HepG2 (cell line): ENCODE measurements around the gene MRPL10. TPM values are rescaled to one million over a fixed set of nuclear protein-coding genes. Genes with fewer than 3 reads are reported as not detected.
A peak's percentile ranks its signal among the peaks of the same experiment; 100 is the strongest.

Experiments
- ARNT ChIP-seq: fragments of 450-650 bp; IDR thresholded peaks from 2 replicates; pipeline ENCODE4 v1.6.1; 2017
- EHMT2 ChIP-seq: fragments of 200-600 bp; sonication (generic); IDR thresholded peaks from 2 replicates; pipeline ENCODE4 v1.7.0; 2017; ENCODE audit warnings: antibody characterized with exemption, low read depth, low read length, borderline replicate concordance
- ELF1 ChIP-seq: sonication (generic); formaldehyde crosslinking; IDR thresholded peaks from 2 replicates; pipeline ENCODE4 v1.4.0; 2020; ENCODE audit warnings: missing genetic modification reagents
- JARID2 ChIP-seq: sonication (generic); formaldehyde crosslinking; IDR thresholded peaks from 2 replicates; pipeline ENCODE4 v1.8.1; 2023; ENCODE audit warnings: missing genetic modification reagents, inconsistent platforms; ENCODE audit not compliant: insufficient replicate concordance
- TCF7 ChIP-seq: sonication (generic); IDR thresholded peaks from 2 replicates; pipeline ENCODE4 v1.6.1; 2016; ENCODE audit warnings: antibody characterized with exemption, low read depth
- ZNF20 ChIP-seq: sonication (generic); formaldehyde crosslinking; IDR thresholded peaks from 2 replicates; pipeline ENCODE4 v1.4.0; 2020; ENCODE audit warnings: mild to moderate bottlenecking, moderate library complexity, missing genetic modification reagents
- ZNF432 ChIP-seq: sonication (generic); formaldehyde crosslinking; IDR thresholded peaks from 2 replicates; pipeline ENCODE4 v1.5.0; 2020; ENCODE audit warnings: missing genetic modification reagents, mild to moderate bottlenecking, borderline replicate concordance
- ZNF615 ChIP-seq: sonication (generic); formaldehyde crosslinking; IDR thresholded peaks from 2 replicates; pipeline ENCODE4 v1.5.0; 2020; ENCODE audit warnings: mild to moderate bottlenecking, missing genetic modification reagents, borderline replicate concordance
- polyA plus RNA-seq, 8 experiments: library from polyadenylated mRNA; depleted of rRNA in 3 of 8; stranded (reverse) in 7 of 8; unstranded in 1 of 8; fragments of >200 nt; fragmentation: Illumina TruSeq in 4 of 8; extraction: Trizol in 4 of 8; gene quantifications; 2 replicates each; pipeline versions ENCODE4 v1.2.1 to v1.2.3, GENCODE V29; 2011 to 2016; ENCODE audit warnings: low read depth in 4 of 8, missing spikeins in 1 of 8, mixed read lengths in 1 of 8; ENCODE audit not compliant: insufficient read depth in 1 of 8
- total RNA-seq, 5 experiments: library from RNA; depleted of rRNA; stranded (reverse); fragments of >200 nt; fragmentation: Illumina TruSeq; extraction: Trizol; gene quantifications; 2 replicates each; pipeline ENCODE4 v1.2.3, GENCODE V29; 2016; ENCODE audit warnings: low read depth in 1 of 5
- TF ChIP-seq, protein P1 (sequence below), 2 experiments: fragments of 450-650 bp in 1 of 2; sonication (generic) in 1 of 2; formaldehyde crosslinking in 1 of 2; IDR thresholded peaks; 2 replicates each; pipeline versions ENCODE4 v1.6.1 to v1.8.0; 2016 to 2022; ENCODE audit warnings: antibody characterized with exemption in 1 of 2, mild to moderate bottlenecking in 1 of 2, missing genetic modification reagents in 1 of 2
- TF ChIP-seq, protein P2 (sequence below), 2 experiments: IDR thresholded peaks; 2 replicates each; pipeline ENCODE4 v1.6.1; 2011 to 2012; ENCODE audit warnings: low read length in 2 of 2, borderline replicate concordance in 1 of 2, low read depth in 1 of 2, mild to moderate bottlenecking in 1 of 2, moderate library complexity in 1 of 2

Gene MRPL10
- total and polyA plus RNA-seq, 2 of the 13 experiments (the other 11 are each of a cell fraction or from before 2014, with no cell fraction given): 56.7 to 149 TPM

DNA sequence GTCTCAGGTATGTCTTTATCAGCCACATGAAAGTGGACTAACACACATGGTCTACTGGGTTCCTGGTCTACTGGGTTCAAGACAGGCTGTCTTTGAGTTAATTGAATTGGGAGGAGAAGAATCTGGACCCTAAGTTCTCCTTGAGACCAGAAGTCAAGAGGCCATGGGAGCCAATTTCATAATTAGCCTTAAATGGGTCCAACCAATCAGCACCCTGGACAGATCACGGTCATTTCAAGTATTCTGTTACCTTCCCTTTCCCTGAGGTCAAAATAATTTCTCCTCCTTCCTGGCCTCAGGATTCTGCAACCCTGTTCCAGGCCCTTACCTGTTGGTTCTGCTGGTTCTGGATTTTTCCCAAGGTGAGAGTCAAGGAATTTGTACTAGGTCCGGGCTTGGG, 33.5 kb downstream of the MRPL10 start (continued):
- TF ChIP-seq, protein P1, sequence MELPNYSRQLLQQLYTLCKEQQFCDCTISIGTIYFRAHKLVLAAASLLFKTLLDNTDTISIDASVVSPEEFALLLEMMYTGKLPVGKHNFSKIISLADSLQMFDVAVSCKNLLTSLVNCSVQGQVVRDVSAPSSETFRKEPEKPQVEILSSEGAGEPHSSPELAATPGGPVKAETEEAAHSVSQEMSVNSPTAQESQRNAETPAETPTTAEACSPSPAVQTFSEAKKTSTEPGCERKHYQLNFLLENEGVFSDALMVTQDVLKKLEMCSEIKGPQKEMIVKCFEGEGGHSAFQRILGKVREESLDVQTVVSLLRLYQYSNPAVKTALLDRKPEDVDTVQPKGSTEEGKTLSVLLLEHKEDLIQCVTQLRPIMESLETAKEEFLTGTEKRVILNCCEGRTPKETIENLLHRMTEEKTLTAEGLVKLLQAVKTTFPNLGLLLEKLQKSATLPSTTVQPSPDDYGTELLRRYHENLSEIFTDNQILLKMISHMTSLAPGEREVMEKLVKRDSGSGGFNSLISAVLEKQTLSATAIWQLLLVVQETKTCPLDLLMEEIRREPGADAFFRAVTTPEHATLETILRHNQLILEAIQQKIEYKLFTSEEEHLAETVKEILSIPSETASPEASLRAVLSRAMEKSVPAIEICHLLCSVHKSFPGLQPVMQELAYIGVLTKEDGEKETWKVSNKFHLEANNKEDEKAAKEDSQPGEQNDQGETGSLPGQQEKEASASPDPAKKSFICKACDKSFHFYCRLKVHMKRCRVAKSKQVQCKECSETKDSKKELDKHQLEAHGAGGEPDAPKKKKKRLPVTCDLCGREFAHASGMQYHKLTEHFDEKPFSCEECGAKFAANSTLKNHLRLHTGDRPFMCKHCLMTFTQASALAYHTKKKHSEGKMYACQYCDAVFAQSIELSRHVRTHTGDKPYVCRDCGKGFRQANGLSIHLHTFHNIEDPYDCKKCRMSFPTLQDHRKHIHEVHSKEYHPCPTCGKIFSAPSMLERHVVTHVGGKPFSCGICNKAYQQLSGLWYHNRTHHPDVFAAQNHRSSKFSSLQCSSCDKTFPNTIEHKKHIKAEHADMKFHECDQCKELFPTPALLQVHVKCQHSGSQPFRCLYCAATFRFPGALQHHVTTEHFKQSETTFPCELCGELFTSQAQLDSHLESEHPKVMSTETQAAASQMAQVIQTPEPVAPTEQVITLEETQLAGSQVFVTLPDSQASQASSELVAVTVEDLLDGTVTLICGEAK (IDR thresholded peaks at IDR 0.05): no peak
- TF ChIP-seq, protein P1 (CRISPR knock-in tag; IDR thresholded peaks at IDR 0.05): no peak
- no peak for TF ChIP-seq ZNF20 (CRISPR knock-in tag)
- TF ChIP-seq TCF7: no peak
- peak; percentile 70 for TF ChIP-seq EHMT2
- TF ChIP-seq ZNF615 (CRISPR knock-in tag): no peak
- TF ChIP-seq ARNT: no peak
- no peak for TF ChIP-seq JARID2
- TF ChIP-seq ZNF432 (CRISPR knock-in tag): no peak
- TF ChIP-seq ELF1 (CRISPR knock-in tag): no peak
- TF ChIP-seq, protein P2, sequence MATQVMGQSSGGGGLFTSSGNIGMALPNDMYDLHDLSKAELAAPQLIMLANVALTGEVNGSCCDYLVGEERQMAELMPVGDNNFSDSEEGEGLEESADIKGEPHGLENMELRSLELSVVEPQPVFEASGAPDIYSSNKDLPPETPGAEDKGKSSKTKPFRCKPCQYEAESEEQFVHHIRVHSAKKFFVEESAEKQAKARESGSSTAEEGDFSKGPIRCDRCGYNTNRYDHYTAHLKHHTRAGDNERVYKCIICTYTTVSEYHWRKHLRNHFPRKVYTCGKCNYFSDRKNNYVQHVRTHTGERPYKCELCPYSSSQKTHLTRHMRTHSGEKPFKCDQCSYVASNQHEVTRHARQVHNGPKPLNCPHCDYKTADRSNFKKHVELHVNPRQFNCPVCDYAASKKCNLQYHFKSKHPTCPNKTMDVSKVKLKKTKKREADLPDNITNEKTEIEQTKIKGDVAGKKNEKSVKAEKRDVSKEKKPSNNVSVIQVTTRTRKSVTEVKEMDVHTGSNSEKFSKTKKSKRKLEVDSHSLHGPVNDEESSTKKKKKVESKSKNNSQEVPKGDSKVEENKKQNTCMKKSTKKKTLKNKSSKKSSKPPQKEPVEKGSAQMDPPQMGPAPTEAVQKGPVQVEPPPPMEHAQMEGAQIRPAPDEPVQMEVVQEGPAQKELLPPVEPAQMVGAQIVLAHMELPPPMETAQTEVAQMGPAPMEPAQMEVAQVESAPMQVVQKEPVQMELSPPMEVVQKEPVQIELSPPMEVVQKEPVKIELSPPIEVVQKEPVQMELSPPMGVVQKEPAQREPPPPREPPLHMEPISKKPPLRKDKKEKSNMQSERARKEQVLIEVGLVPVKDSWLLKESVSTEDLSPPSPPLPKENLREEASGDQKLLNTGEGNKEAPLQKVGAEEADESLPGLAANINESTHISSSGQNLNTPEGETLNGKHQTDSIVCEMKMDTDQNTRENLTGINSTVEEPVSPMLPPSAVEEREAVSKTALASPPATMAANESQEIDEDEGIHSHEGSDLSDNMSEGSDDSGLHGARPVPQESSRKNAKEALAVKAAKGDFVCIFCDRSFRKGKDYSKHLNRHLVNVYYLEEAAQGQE (IDR thresholded peaks at IDR 0.05; ENCODE audit: borderline replicate concordance in 1 of 2, low read depth in 1 of 2, low read length in 2 of 2): peak; percentile 49 to 94
